ENCODE data around the gene BDKRB2. TPM values are rescaled to one million over a fixed set of nuclear protein-coding genes. Genes with fewer than 3 reads are reported as not detected.

Gene BDKRB2
- total RNA-seq, 4 donors from 2014 or later = 2.1 to 6.2 (median 2.8) TPM

GRCh38 chr14:96284008-96284407 is 79.4 kb downstream of the BDKRB2 start:
- no peak for TF ChIP-seq CTCF (IDR thresholded peaks at IDR 0.05; ENCODE audit: low read depth)

- TF ChIP-seq CTCF (IDR thresholded peaks at IDR 0.05; ENCODE audit: low read depth) = no peak
Observed at GRCh38 chr14:96284430-96284829, 79.8 kb downstream of the BDKRB2 start.

- no peak for TF ChIP-seq CTCF (IDR thresholded peaks at IDR 0.05; ENCODE audit: low read depth)
Observed at GRCh38 chr14:96285667-96286066, 81.0 kb downstream of the BDKRB2 start.

- no peak for TF ChIP-seq CTCF (IDR thresholded peaks at IDR 0.05; ENCODE audit: low read depth)
Observed at GRCh38 chr14:96286251-96286650, 81.6 kb downstream of the BDKRB2 start.

- TF ChIP-seq CTCF (IDR thresholded peaks at IDR 0.05; ENCODE audit: low read depth) = no peak
Observed at GRCh38 chr14:96287856-96288255, 83.2 kb downstream of the BDKRB2 start.

Small RNA genes within 50 kb of the gene (small RNA-seq; reads per million reads assigned to genes)
- not detected for gene CKS1BP1

Other genes starting within 250 kb of the BDKRB2 start
- gene C14orf132, start 165.5 kb upstream of the BDKRB2 start, total RNA-seq = 1 to 10 TPM; 2.4 to 9.5 (median 4.3) TPM
- gene BDKRB1, start 51.4 kb downstream of the BDKRB2 start, total RNA-seq = under 1 TPM in 1 of 4 donors, not detected in 3; 0.51 TPM
- 10 to 100 TPM; 26.1 to 30.8 (median 28.2) TPM for gene ATG2B, start 158.5 kb downstream of the BDKRB2 start, total RNA-seq
- 10 to 100 TPM; 11.7 to 20.2 (median 14.9) TPM for gene GSKIP, start 158.7 kb downstream of the BDKRB2 start, total RNA-seq
- 10 to 100 TPM in 1 of 4 donors, 1 to 10 TPM in 2, under 1 TPM in 1; 0.85 to 10.2 (median 1.5) TPM for gene AK7, start 187.3 kb downstream of the BDKRB2 start, total RNA-seq